Measurements from ENCODE around the gene MBD2. TPM values are rescaled to one million over a fixed set of nuclear protein-coding genes. Genes with fewer than 3 reads are reported as not detected.

MBD2 gene
- total RNA-seq, 2 donors from 2014 or later, result 24.3 to 32.0 TPM

GRCh38 chr18:54141041-54141608, 83.3 kb downstream of the MBD2 start:
- no peaks in the 10 kb centered on the region for H3K27me3 ChIP-seq
- no peak for TF ChIP-seq CTCF (IDR thresholded peaks at IDR 0.05)
- H3K4me1 ChIP-seq, result no peaks in the 10 kb centered on the region
- peaks cover 0 to 24% of the 10 kb centered on the region in 2 donors for H3K9me3 ChIP-seq
- H3K27ac ChIP-seq, result no peak overlapping the region
- DNase-seq (ENCODE audit: low spot score), result no peak
- H3K36me3 ChIP-seq, result no peaks in the 10 kb centered on the region
- H3K4me3 ChIP-seq, result no peak overlapping the region

GRCh38 chr18:54140641-54141040, 83.8 kb downstream of the MBD2 start:
- peaks cover 0 to 24% of the 10 kb centered on the region in 2 donors for H3K9me3 ChIP-seq
- no peaks in the 10 kb centered on the region for H3K36me3 ChIP-seq
- TF ChIP-seq CTCF (IDR thresholded peaks at IDR 0.05), result no peak
- no peak overlapping the region for H3K27ac ChIP-seq
- H3K4me3 ChIP-seq, result no peak overlapping the region
- no peaks in the 10 kb centered on the region for H3K4me1 ChIP-seq
- DNase-seq (ENCODE audit: low spot score), result no peak
- H3K27me3 ChIP-seq, result no peaks in the 10 kb centered on the region

GRCh38 chr18:54135216-54135615, 89.3 kb downstream of the MBD2 start:
- TF ChIP-seq CTCF (IDR thresholded peaks at IDR 0.05), result no peak
- no peaks in the 10 kb centered on the region for H3K36me3 ChIP-seq
- H3K4me1 ChIP-seq, result no peaks in the 10 kb centered on the region
- H3K9me3 ChIP-seq, result peaks cover 0 to 15% of the 10 kb centered on the region in 2 donors
- no peaks in the 10 kb centered on the region for H3K27me3 ChIP-seq
- DNase-seq (ENCODE audit: low spot score), result no peak
- no peak overlapping the region for H3K4me3 ChIP-seq
- no peak overlapping the region for H3K27ac ChIP-seq

GRCh38 chr18:54134053-54134452, 90.4 kb downstream of the MBD2 start:
- Histone ChIP-seq H3K9me3 (peaks cover 0 to 6% of the 10 kb centered on the region in 2 donors), H3K27me3 (no peaks in the 10 kb centered on the region), H3K4me1 (no peaks in the 10 kb centered on the region), H3K27ac (no peak overlapping the region), H3K4me3 (no peak overlapping the region), H3K36me3 (no peaks in the 10 kb centered on the region)
- no peak for DNase-seq (ENCODE audit: low spot score)
- no peak for TF ChIP-seq CTCF (IDR thresholded peaks at IDR 0.05)

GRCh38 chr18:54130631-54131030, 93.8 kb downstream of the MBD2 start:
- H3K4me3 ChIP-seq, result no peak overlapping the region
- no peaks in the 10 kb centered on the region for H3K36me3 ChIP-seq
- TF ChIP-seq CTCF (IDR thresholded peaks at IDR 0.05), result no peak
- DNase-seq (ENCODE audit: low spot score), result no peak
- no peaks in the 10 kb centered on the region for H3K27me3 ChIP-seq
- no peaks in the 10 kb centered on the region for H3K4me1 ChIP-seq
- no peaks in the 10 kb centered on the region for H3K9me3 ChIP-seq
- H3K27ac ChIP-seq, result no peak overlapping the region

- no peaks in the 10 kb centered on the region for H3K4me1 ChIP-seq
- no peak for DNase-seq (ENCODE audit: low spot score)
- no peaks in the 10 kb centered on the region for H3K27me3 ChIP-seq
- no peak overlapping the region for H3K4me3 ChIP-seq
- no peak overlapping the region for H3K27ac ChIP-seq
- TF ChIP-seq CTCF (IDR thresholded peaks at IDR 0.05), result no peak
- no peaks in the 10 kb centered on the region for H3K9me3 ChIP-seq
- no peaks in the 10 kb centered on the region for H3K36me3 ChIP-seq
These were observed 94.3 kb downstream of the MBD2 start for GRCh38 chr18:54130177-54130576.
